SK-N-MC (cell line): ENCODE results near the gene SLC51B.
"Not testable (repeated sequence)": the region's sequence is repeated elsewhere in the genome, so short reads cannot be mapped to it uniquely, and the experiment has no call there.

Experiments
- DNase-seq: peaks from one replicate; pipeline ENCODE4 v3.0.0-alpha.2; 2011; ENCODE audit warnings: low read depth, low spot score
- H3K27ac ChIP-seq: fragments of 200-600 bp; sonication (generic); 2 replicates; pipeline ENCODE4 v1.5.1; 2016; ENCODE audit warnings: mixed run types
- H3K36me3 ChIP-seq: fragments of 200-600 bp; sonication (generic); 2 replicates; pipeline ENCODE4 v1.6.1; 2017; ENCODE audit warnings: antibody characterized with exemption, low read length, mixed read lengths; ENCODE audit not compliant: insufficient read depth
- H3K4me3 ChIP-seq: fragments of 200-600 bp; sonication (generic); 2 replicates; pipeline ENCODE4 v1.5.1; 2016
- H3K9ac ChIP-seq: fragments of 200-600 bp; sonication (generic); 2 replicates; pipeline ENCODE4 v1.8.0; 2017; ENCODE audit warnings: mixed run types, mixed read lengths; ENCODE audit not compliant: insufficient read length
- H3K9me3 ChIP-seq: fragments of 200-600 bp; sonication (generic); 2 replicates; pipeline ENCODE4 v1.6.1; 2017; ENCODE audit warnings: low read depth, mild to moderate bottlenecking, antibody characterized with exemption, low read length, moderate library complexity, mixed read lengths
- EZH2 ChIP-seq: fragments of 200-600 bp; sonication (generic); IDR thresholded peaks from one replicate; pipeline ENCODE4 v1.6.1; 2017; ENCODE audit warnings: antibody characterized with exemption
- FOXP2 ChIP-seq: optimal IDR thresholded peaks from 2 replicates; pipeline ENCODE3; 2011; ENCODE audit warnings: mild to moderate bottlenecking, moderate library complexity; ENCODE audit not compliant: insufficient read depth; ENCODE audit errors: extremely low read length, control extremely low read depth
- POLR2AphosphoS5 ChIP-seq: IDR thresholded peaks from 2 replicates; pipeline ENCODE4 v1.6.1; 2012; ENCODE audit warnings: mild to moderate bottlenecking, low read depth, low read length, borderline replicate concordance

The SLC51B gene

GRCh38 chr15:65087873-65088642 lies 42.9 kb downstream of the SLC51B start:
- H3K9ac ChIP-seq: no peak overlapping the region
- no peaks in the 10 kb centered on the region for H3K9me3 ChIP-seq
- no peak for TF ChIP-seq POLR2AphosphoS5
- no peak for TF ChIP-seq EZH2
- TF ChIP-seq FOXP2: no peak
- no peak for DNase-seq
- H3K36me3 ChIP-seq: no peaks in the 10 kb centered on the region
- no peak overlapping the region for H3K4me3 ChIP-seq
- no peak overlapping the region for H3K27ac ChIP-seq

DNA sequence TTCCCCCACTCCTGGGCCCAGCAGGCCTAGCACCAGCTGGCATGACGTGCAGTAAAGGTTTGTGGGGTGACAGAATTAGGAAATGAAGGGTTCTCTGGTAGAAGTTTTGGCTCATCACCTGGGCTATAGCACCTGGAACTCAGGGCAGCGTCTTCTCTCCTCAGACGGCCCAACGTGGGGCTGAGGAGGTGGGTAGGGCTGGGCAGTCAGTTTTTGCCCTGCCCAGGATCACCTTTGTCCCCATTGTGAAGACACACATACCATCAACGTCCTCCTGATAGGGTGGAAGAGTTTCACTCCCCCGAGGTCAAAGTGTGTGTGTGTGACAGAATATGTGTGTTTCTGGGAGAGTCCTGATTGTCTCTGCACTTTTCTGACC lies 43.4 kb downstream of the SLC51B start:
- H3K9ac ChIP-seq: no peak overlapping the region
- no peaks in the 10 kb centered on the region for H3K36me3 ChIP-seq
- H3K9me3 ChIP-seq: no peaks in the 10 kb centered on the region
- no peak overlapping the region for H3K4me3 ChIP-seq
- no peak for TF ChIP-seq FOXP2
- TF ChIP-seq POLR2AphosphoS5: no peak
- no peak for TF ChIP-seq EZH2
- no peak overlapping the region for H3K27ac ChIP-seq
- no peak for DNase-seq

DNA sequence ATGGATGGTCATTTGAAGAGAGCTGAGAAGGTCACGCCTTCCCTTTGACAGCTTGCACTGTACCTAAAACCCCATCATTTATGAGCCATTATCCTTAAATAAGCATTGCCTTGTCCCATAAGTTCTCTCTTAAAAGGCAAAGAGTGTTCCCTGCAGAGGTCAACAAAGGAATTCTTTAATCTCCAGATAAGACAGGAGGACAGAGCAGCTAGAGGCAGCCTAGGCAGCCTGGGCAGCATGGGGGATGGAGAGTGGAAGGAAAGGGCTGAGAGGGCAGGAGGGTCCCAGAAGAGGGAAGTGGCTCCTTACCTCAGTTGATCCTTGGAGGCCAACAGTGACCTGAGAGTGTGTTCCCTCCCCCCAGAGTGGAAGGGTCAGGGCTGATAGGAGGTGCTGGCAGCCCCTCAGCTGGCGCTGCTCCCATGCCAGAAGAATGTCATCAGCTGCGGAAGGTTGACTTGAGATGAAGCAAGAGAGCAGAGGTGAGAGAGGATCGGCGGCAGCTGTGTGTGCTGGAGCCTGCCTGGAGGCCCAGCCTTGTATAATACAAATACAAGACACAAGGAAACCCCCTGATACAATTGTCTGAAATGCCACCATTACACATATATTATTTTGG lies 44.1 kb downstream of the SLC51B start:
- H3K4me3 ChIP-seq: no peak overlapping the region
- H3K9me3 ChIP-seq: no peaks in the 10 kb centered on the region
- H3K27ac ChIP-seq: no peak overlapping the region
- no peak overlapping the region for H3K9ac ChIP-seq
- DNase-seq: no peak
- H3K36me3 ChIP-seq: no peaks in the 10 kb centered on the region
- TF ChIP-seq FOXP2 (no peak), POLR2AphosphoS5 (no peak), EZH2 (no peak)

- DNase-seq: no peak
- H3K4me3 ChIP-seq: no peak overlapping the region
- TF ChIP-seq POLR2AphosphoS5 (no peak), FOXP2 (no peak), EZH2 (no peak)
- no peaks in the 10 kb centered on the region for H3K9me3 ChIP-seq
- H3K27ac ChIP-seq: no peak overlapping the region
- H3K36me3 ChIP-seq: no peaks in the 10 kb centered on the region
- no peak overlapping the region for H3K9ac ChIP-seq
These were observed 47.0 kb downstream of the SLC51B start for GRCh38 chr15:65091946-65092770.

- no peak for DNase-seq
- H3K4me3 ChIP-seq: no peak overlapping the region
- no peaks in the 10 kb centered on the region; the same call in 1 of the 2 replicates for H3K36me3 ChIP-seq
- no peak overlapping the region for H3K27ac ChIP-seq
- no peak for TF ChIP-seq EZH2
- no peak for TF ChIP-seq FOXP2
- TF ChIP-seq POLR2AphosphoS5: no peak
- H3K9me3 ChIP-seq: no peaks in the 10 kb centered on the region
- no peak overlapping the region for H3K9ac ChIP-seq
These were observed 48.0 kb downstream of the SLC51B start for GRCh38 chr15:65092911-65093792.

DNA sequence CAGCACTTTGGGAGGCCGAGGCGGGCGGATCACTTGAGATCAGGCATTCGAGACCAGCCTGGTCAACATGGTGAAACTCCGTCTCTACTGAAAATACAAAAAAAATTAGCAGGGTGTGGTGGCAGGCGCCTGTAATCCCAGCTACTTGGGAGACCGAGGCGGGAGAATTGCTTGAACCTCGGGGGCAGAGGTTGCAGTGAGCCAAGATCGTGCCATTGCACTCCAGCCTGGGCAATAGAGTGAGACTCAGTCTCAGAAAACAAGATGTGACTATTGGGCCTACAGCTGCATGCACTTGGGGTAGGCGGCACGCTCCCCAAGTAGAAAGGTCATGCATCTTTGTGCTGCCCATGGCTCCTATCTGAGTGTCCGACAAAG lies 48.6 kb downstream of the SLC51B start:
- H3K9me3 ChIP-seq, H3K36me3 ChIP-seq, DNase-seq, H3K4me3 ChIP-seq, H3K9ac ChIP-seq, H3K27ac ChIP-seq: not testable (repeated sequence)

DNA sequence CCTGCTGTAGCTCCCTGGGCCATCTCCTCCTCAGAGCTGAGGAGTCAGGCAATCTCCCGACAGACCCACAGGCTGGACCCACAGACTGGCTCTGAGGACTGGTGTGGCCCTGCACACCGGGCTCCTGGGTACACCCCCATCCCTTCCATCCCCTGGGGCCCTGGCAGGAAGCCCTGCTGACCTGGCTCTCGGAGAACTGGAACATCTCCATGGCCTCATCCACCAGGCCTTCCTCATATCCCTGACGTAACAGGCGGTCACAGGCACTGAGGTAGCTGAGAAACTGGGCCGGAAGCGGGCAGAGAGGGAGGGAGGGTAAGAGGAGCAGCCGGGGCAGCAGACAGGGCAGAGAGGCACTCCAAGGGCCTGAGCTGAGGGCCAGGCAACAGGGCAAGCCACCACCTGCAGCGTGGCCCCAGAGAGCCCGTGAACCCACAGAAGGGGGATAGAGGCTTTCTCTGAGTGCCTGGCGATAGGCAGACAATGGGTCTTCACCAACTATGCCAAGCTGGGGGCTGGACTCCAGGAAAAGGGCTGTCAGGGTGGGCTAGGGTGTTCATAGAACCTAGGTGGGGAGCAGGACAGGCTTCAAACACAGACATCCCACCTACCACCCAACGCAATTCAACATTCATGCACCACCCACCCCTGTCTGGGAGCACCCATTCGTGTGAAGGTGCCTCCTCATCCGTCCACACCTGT lies 49.3 kb downstream of the SLC51B start:
- Histone ChIP-seq H3K9me3 (no peaks in the 10 kb centered on the region), H3K4me3 (no peak overlapping the region), H3K9ac (no peak overlapping the region), H3K36me3 (peaks cover 6% of the 10 kb centered on the region; the same call in 1 of the 2 replicates), H3K27ac (no peak overlapping the region)
- no peak for DNase-seq
- TF ChIP-seq POLR2AphosphoS5 (no peak), EZH2 (no peak)
